ENCODE measurements around the gene C1orf56. TPM values are rescaled to one million over a fixed set of nuclear protein-coding genes. Genes with fewer than 3 reads are reported as not detected.

C1orf56 gene
- total RNA-seq, 2 donors from 2014 or later, result 0.91 to 1.0 TPM

DNA sequence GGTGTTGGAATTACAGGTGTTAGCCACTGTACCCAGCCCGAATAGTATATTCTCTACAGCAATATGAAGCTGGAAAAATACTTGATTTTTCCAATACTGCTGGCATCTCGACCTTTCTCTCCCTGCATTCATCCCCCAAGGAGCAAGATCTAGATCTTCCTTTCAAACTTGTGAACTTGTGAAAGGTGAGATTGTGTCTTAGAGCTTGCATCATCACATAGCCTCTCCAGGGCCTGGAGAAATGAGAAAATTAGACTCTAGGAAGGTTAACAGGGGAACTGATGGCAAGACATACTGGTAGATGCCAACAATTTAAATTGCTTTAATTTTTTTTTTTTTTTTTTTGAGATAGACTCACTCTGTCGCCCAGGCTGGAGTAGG is 37.2 kb upstream of the C1orf56 start:
- Mint-ChIP-seq H3K36me3 (peaks cover 10 to 20% of the 10 kb centered on the region in 2 donors), H3K27ac (no peak overlapping the region), H3K9me3 (no peaks in the 10 kb centered on the region)
- ATAC-seq, result no peak
- no peak for DNase-seq (ENCODE audit: low spot score in 2 of 2)

GRCh38 chr1:151011154-151011850 is 36.2 kb upstream of the C1orf56 start:
- H3K9me3 Mint-ChIP-seq, result no peaks in the 10 kb centered on the region
- ATAC-seq (no peak), DNase-seq (ENCODE audit: low spot score in 2 of 2) (no peak)
- H3K36me3 Mint-ChIP-seq, result peaks cover 4 to 10% of the 10 kb centered on the region in 2 donors
- no peak overlapping the region for H3K27ac Mint-ChIP-seq

GRCh38 chr1:151012684-151013471 is 34.7 kb upstream of the C1orf56 start:
- Mint-ChIP-seq H3K27ac (no peak overlapping the region), H3K36me3 (peaks cover 4 to 5% of the 10 kb centered on the region in 2 donors), H3K9me3 (no peaks in the 10 kb centered on the region)
- DNase-seq (ENCODE audit: low spot score in 2 of 2) (no peak), ATAC-seq (no peak)

DNA sequence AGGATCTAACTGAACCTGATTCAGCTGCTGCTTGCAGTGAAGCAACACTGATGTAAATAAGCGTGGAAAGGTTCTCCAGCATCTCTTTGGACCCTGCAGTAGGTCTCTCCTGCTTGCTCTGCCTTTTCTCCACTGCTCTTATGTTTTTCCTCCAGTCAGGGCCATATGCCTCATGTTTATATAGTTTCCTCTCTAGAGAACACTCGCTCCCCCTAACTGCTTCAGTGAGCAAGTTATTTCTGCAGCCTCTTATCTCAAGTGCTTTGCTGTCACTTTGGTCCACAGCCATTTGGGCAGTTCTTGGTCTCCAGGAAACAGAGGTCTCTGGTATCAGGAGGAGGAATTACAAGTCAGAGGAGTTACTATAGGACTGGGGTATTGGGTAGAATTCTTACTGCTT is 34.0 kb upstream of the C1orf56 start:
- peaks cover under 1 to 2% of the 10 kb centered on the region in 2 donors for H3K36me3 Mint-ChIP-seq
- no peaks in the 10 kb centered on the region for H3K9me3 Mint-ChIP-seq
- no peak for ATAC-seq
- no peak for DNase-seq (ENCODE audit: low spot score in 2 of 2)
- no peak overlapping the region for H3K27ac Mint-ChIP-seq

DNA sequence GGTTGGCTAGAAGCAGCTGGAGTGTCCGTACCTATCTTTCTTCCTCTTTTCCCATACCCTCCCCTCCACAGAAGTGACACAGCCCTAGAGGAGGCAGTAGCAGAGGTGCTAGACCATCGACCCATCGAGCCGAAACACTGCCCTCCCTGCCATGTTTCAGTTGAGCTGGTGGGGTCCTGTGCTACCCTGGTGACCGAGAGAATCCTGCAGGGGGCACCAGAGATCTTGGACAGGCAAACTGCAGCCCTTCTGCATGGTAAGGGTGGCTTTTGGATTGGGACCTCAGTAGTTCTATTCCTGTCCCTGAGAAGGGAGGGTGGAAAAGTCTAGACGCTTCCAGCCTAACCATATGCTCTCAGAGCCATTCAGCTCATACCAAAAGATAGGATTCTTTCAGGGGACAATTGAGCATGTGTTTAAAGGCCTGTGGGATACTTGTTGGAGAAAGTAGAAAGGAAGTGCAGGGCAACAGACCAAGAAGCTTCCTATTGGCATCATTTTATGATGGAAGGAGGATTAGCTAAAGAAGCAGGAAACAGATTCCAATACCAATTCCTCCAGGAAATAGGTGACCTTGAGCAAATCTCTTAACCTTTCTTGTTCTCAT is 22.9 kb upstream of the C1orf56 start:
- peaks cover 0 to 7% of the 10 kb centered on the region in 2 donors for H3K36me3 Mint-ChIP-seq
- peak overlapping the region in 1 of 2 donors; percentile 55 for H3K27ac Mint-ChIP-seq
- ATAC-seq (peak; percentile 98 to 99), DNase-seq (ENCODE audit: low spot score in 2 of 2) (peak; percentile 72 to 86)
- no peaks in the 10 kb centered on the region for H3K9me3 Mint-ChIP-seq

GRCh38 chr1:151026460-151026859 is 21.1 kb upstream of the C1orf56 start:
- DNase-seq (ENCODE audit: low spot score in 2 of 2) (no peak), ATAC-seq (no peak)
- no peak overlapping the region for H3K27ac Mint-ChIP-seq
- peaks cover 7 to 8% of the 10 kb centered on the region in 2 donors for H3K36me3 Mint-ChIP-seq
- no peaks in the 10 kb centered on the region for H3K9me3 Mint-ChIP-seq

DNA sequence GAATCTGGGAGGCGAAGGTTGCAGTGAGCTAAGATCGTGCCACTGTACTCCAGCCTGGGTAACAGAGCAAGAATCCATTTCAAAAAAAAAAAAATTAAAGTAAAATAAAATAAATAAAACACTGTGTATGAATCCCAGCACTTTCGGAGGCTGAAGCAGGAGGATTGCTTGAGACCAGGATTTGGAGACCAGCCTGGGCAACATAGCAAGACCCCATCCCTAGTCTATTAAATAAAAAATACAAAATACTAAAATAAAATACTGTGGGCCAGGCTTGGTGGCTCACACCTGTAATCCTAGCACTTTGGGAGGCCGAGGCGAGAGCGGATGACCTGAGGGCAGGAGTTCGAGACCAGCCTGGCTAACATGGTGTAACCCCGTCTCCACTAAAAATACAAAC is 15.4 kb upstream of the C1orf56 start:
- ATAC-seq (no peak), DNase-seq (ENCODE audit: low spot score in 2 of 2) (no peak)
- Mint-ChIP-seq H3K36me3 (peaks cover 12 to 15% of the 10 kb centered on the region in 2 donors), H3K27ac (no peak overlapping the region), H3K9me3 (no peaks in the 10 kb centered on the region)

- H3K9me3 Mint-ChIP-seq, result no peaks in the 10 kb centered on the region
- DNase-seq (ENCODE audit: low spot score in 2 of 2), result no peak
- H3K36me3 Mint-ChIP-seq, result peaks cover 12 to 15% of the 10 kb centered on the region in 2 donors
- no peak for ATAC-seq
- H3K27ac Mint-ChIP-seq, result peak overlapping the region in 1 of 2 donors; percentile 44
Observed at GRCh38 chr1:151035167-151035566, 12.4 kb upstream of the C1orf56 start.

GRCh38 chr1:151036356-151036755 is 11.2 kb upstream of the C1orf56 start, which contains the start of gene BNIPL:
Gene BNIPL, plus strand, starts transcription at chr1:151036586. Its CDS starts 140 bp downstream, at chr1:151036726.
- Mint-ChIP-seq H3K9me3 (no peaks in the 10 kb centered on the region), H3K36me3 (peaks cover 8 to 12% of the 10 kb centered on the region in 2 donors), H3K27ac (peak within 1 kb of the TSS; percentile 65 to 79)

DNA sequence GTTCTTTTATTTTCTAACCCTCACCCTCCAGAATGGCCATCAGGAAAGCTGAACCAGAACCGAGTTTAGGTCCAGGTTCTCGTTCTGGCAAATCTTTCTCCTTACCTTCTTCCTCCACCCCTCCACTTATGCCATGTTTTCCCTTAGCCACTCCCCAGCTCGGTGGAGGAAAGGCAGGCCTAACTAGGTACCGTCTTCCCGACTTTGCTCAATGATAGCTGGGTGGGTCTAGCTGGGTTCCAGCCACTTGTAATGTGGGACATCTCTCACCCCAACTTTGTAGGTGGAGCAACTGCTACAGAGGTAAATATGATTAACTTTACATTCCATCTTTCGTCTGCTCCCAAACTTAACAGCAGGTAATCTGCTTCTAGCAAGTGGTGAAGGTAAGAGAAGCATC is 10.5 kb upstream of the C1orf56 start:
- Mint-ChIP-seq H3K9me3 (no peaks in the 10 kb centered on the region), H3K36me3 (peaks cover 5 to 12% of the 10 kb centered on the region in 2 donors), H3K27ac (peak overlapping the region in 1 of 2 donors; percentile 55)
- ATAC-seq (no peak), DNase-seq (ENCODE audit: low spot score in 2 of 2) (no peak)

More at GRCh38 chr1:151036356-151036755, 11.2 kb upstream of the C1orf56 start, which contains the start of gene BNIPL:
- DNase-seq (ENCODE audit: low spot score in 2 of 2) (no peak), ATAC-seq (no peak)

DNA sequence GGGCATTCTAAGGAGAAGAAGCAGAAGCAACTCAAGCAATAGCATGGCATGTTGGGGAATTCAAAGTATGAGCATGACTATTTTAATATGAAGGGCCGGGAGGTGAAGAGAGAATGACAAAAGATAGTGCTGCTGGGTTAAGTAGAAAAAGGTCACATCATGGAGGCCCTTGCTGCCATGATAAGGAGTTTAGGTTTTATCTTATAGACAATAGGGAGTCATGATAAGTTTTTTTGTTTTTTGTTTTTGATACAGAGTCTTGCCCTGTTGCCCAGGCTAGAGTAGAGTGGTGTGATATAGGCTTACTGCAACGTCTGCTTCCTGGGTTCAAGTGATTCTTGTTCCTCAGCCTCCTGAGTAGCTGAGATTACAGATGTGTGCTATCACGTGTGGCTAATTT is 8.0 kb upstream of the C1orf56 start:
- Mint-ChIP-seq H3K9me3 (no peaks in the 10 kb centered on the region), H3K36me3 (peaks cover 0 to 3% of the 10 kb centered on the region in 2 donors), H3K27ac (no peak overlapping the region)
- no peak for ATAC-seq
- DNase-seq (ENCODE audit: low spot score in 2 of 2), result no peak

- DNase-seq (ENCODE audit: low spot score in 2 of 2) (no peak), ATAC-seq (peak; percentile 8 to 33)
- H3K9me3 Mint-ChIP-seq, result no peaks in the 10 kb centered on the region
- H3K27ac Mint-ChIP-seq, result peak overlapping the region; percentile 23 to 90
- H3K36me3 Mint-ChIP-seq, result no peaks in the 10 kb centered on the region
Observed at GRCh38 chr1:151043163-151043562, 4.4 kb upstream of the C1orf56 start.

GRCh38 chr1:151047925-151048644 is 534 bp downstream of the C1orf56 start:
- ATAC-seq, result peak; percentile 70 to 84
- H3K9me3 Mint-ChIP-seq, result no peaks in the 10 kb centered on the region
- no peaks in the 10 kb centered on the region for H3K36me3 Mint-ChIP-seq
- peak; percentile 60 to 65 for DNase-seq (ENCODE audit: low spot score in 2 of 2)
- H3K27ac Mint-ChIP-seq, result peak overlapping the region; percentile 80 to 88

GRCh38 chr1:151048645-151049032 is 1.1 kb downstream of the C1orf56 start:
- H3K9me3 Mint-ChIP-seq, result no peaks in the 10 kb centered on the region
- peak overlapping the region in 1 of 2 donors; percentile 80 for H3K27ac Mint-ChIP-seq
- H3K36me3 Mint-ChIP-seq, result peaks cover 0 to under 1% of the 10 kb centered on the region in 2 donors
- DNase-seq (ENCODE audit: low spot score in 2 of 2), result no peak
- ATAC-seq, result peak in 1 of 2 donors; percentile 12

DNA sequence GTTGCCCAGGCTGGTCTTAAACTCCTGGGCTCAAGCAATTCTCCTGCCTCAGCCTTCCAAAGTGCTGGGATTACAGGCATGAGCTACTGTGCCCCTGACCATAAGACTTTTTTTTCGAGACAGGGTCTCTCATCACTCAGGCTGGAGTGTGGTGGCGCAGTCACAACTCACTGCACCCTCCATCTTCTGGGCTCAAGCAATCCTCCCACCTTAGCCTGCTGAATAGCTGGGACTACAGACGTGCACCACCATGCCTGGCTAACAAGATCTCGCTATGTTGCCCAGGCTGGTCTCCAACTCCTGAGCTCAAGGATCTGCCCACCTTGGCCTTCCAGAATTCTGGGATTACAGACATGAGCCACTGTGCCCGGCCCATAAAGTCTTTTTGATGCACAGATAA is 1.9 kb downstream of the C1orf56 start:
- DNase-seq (ENCODE audit: low spot score in 2 of 2) (no peak), ATAC-seq (no peak)
- peaks cover 5 to 9% of the 10 kb centered on the region in 2 donors for H3K36me3 Mint-ChIP-seq
- no peak overlapping the region for H3K27ac Mint-ChIP-seq
- no peaks in the 10 kb centered on the region for H3K9me3 Mint-ChIP-seq

- ATAC-seq (no peak), DNase-seq (ENCODE audit: low spot score in 2 of 2) (no peak)
- H3K36me3 Mint-ChIP-seq, result peaks cover 13 to 16% of the 10 kb centered on the region in 2 donors
- no peak overlapping the region for H3K27ac Mint-ChIP-seq
- H3K9me3 Mint-ChIP-seq, result no peaks in the 10 kb centered on the region
Observed at GRCh38 chr1:151050051-151050688, 2.6 kb downstream of the C1orf56 start.

Data from activated naive CD4-positive, alpha-beta T cell treated with anti-CD3 and anti-CD28 coated beads, Interleukin-2, amount 50 U/mL, for 72 hours (primary cell).